Measurements from ENCODE around the gene FASTK. TPM values are rescaled to one million over a fixed set of nuclear protein-coding genes. Genes with fewer than 3 reads are reported as not detected.

FASTK gene
- total and polyA plus RNA-seq, 2 donors (not counting 3 experiments of a cell fraction or from before 2014, with no cell fraction given), result 73.3 to 113 TPM

DNA sequence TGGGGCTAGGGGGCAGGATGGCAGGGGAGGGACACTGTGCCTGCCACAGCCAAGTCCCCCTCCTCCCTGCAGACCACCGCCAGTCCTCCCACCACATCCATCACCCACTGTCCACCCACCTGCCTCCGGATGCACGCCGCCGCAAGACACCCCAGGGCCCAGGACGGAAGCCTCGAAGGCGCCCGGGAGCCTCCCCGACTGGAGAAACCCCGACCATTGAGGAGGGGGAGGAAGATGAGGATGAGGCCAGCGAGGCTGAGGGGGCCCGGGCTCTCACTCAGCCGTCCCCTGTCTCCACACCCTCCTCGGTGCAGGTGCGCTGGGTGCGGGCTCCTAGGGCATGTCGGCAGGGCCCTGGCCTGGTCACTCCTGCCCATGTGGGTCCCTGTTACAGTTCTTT lies 16.2 kb downstream of the FASTK start:
- Histone ChIP-seq H2AFZ (ENCODE audit: low read depth, low read length) (no peak overlapping the region), H3K4me3 (replicated peaks in 1 of 3; ENCODE audit: insufficient read depth in 1 of 3, low read depth in 1 of 3, low read length in 3 of 3) (no peak overlapping the region), H3K79me2 (ENCODE audit: control insufficient read depth, insufficient read depth, low read length) (peaks cover 34% of the 10 kb centered on the region), H3K9me3 (replicated peaks; ENCODE audit: control insufficient read depth, insufficient read depth, low read length) (no peaks in the 10 kb centered on the region), H3K36me3 (ENCODE audit: control insufficient read depth in 2 of 2, extremely low read depth in 1 of 2, insufficient read depth in 2 of 2, low read length in 2 of 2) (peaks cover 12 to 43% of the 10 kb centered on the region in 2 experiments), H3K27ac (ENCODE audit: insufficient read depth, low read depth, low read length) (no peak overlapping the region), H3K9me1 (replicated peaks; ENCODE audit: control insufficient read depth, extremely low read depth, insufficient read depth, low read length) (no peaks in the 10 kb centered on the region), H3K4me2 (ENCODE audit: insufficient read depth, low read length) (no peak overlapping the region), H3K4me1 (ENCODE audit: control insufficient read depth, extremely low read depth, insufficient read depth, low read length) (peaks cover 10% of the 10 kb centered on the region), H3K9ac (replicated peaks; ENCODE audit: extremely low read depth, insufficient read depth, low read length) (no peak overlapping the region), H4K20me1 (replicated peaks; ENCODE audit: control insufficient read depth, extremely low read depth, insufficient read depth, low read length) (no peaks in the 10 kb centered on the region), H3K27me3 (ENCODE audit: control insufficient read depth in 2 of 2, insufficient read depth in 2 of 2, low read length in 2 of 2) (no peaks in the 10 kb centered on the region)
- CTCF ChIA-PET, result no interaction called here
- DNase-seq (ENCODE audit: low read depth, low spot score) (no peak), FAIRE-seq (no peak)
- POLR2A ChIA-PET, result no interaction called here
- intact Hi-C loops (cut with micrococcal nuclease) (no loop called here), dilution Hi-C loops (cut with MboI; ENCODE audit: extremely low pct_ligation_motif_present, low sequenced_read_pairs) (no loop called here)
- BruUV-seq (replicated peaks), result TSS peak; percentile 4
- TF ChIP-seq MYC (IDR thresholded peaks at IDR 0.05; ENCODE audit: low read depth, low read length) (no peak), GATA2 (IDR thresholded peaks at IDR 0.05; ENCODE audit: insufficient read depth, insufficient read length, low read depth, low read length) (no peak), POLR2A (IDR thresholded peaks at IDR 0.05; ENCODE audit: low read depth, low read length) (no peak), JUN (IDR thresholded peaks at IDR 0.05; ENCODE audit: borderline replicate concordance, insufficient read depth, insufficient read length, low read depth) (no peak), EZH2 (IDR thresholded peaks at IDR 0.05; ENCODE audit: borderline replicate concordance, low read depth, low read length, severe bottlenecking) (no peak), CTCF (IDR thresholded peaks at IDR 0.05; ENCODE audit: extremely low read depth in 1 of 2, insufficient read depth in 1 of 2, low read depth in 1 of 2, low read length in 2 of 2) (no peak), POLR2AphosphoS5 (IDR thresholded peaks at IDR 0.05; ENCODE audit: insufficient read depth, low read depth, low read length) (no peak), FOS (IDR thresholded peaks at IDR 0.05; ENCODE audit: borderline replicate concordance, insufficient read depth, low read length) (no peak)
- TF ChIP-seq, protein P1, sequence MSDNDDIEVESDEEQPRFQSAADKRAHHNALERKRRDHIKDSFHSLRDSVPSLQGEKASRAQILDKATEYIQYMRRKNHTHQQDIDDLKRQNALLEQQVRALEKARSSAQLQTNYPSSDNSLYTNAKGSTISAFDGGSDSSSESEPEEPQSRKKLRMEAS (IDR thresholded peaks at IDR 0.05; ENCODE audit: insufficient read depth, insufficient read length), result no peak
